ENCODE data around the gene DOCK1.
"Not testable (repeated sequence)": the region's sequence is repeated elsewhere in the genome, so short reads cannot be mapped to it uniquely, and the experiment has no call there.

DOCK1 gene

DNA sequence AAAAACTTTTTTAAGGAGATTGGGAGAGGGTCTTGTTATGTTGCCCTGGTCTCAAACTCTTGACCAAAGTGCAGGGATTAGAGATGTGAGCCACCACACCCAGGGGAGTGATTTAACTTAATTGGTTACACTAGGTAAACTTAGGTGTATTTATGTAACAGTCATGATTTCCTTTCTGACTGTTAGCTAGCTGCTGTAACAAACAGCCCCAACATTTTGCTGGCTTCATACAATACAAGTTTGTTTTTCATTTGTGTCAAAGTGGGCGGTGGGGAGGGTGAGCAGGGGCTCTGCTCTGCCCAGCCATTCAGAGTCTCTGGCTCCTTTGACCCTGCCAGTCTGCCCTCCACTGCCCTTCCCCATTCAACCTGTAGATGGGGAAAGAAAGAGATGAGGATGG, 9.3 kb downstream of the DOCK1 start:
- H3K27ac ChIP-seq (ENCODE audit: low read length): no peak overlapping the region
- no peak overlapping the region for H3K4me3 ChIP-seq (ENCODE audit: low read length)
- no peaks in the 10 kb centered on the region for H3K9me3 ChIP-seq (ENCODE audit: insufficient read depth, low read depth, low read length)
- no peak overlapping the region for H3K9ac ChIP-seq (ENCODE audit: low read depth, low read length)
- no peaks in the 10 kb centered on the region for H3K36me3 ChIP-seq (ENCODE audit: insufficient read depth, low read depth, low read length)
- H3K4me1 ChIP-seq (ENCODE audit: insufficient read depth, low read length): peaks cover 6% of the 10 kb centered on the region
- H3K27me3 ChIP-seq (ENCODE audit: insufficient read depth, low read length): no peaks in the 10 kb centered on the region

DNA sequence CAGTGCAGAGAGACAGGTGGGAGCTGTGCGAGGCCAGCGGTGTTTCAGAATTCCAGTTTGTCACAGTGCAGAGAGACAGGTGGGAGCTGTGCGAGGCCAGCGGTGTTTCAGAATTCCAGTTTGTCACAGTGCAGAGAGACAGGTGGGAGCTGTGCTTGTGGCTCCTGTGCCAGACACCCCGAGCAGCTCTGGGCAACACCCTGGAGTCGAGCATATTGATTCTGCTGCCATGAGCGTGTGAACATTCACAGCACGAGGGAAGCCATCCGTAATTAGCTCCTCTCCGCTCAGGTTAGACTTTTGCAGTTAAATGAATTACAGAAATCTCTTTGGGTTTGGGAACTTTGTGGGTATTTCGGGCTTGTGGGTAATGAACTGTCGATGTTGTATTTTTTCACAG, 11.7 kb downstream of the DOCK1 start:
- not testable (repeated sequence) for H3K4me1 ChIP-seq (ENCODE audit: insufficient read depth, low read length); H3K9me3 ChIP-seq (ENCODE audit: insufficient read depth, low read depth, low read length); H3K4me3 ChIP-seq (ENCODE audit: low read length); H3K9ac ChIP-seq (ENCODE audit: low read depth, low read length); H3K27ac ChIP-seq (ENCODE audit: low read length); H3K27me3 ChIP-seq (ENCODE audit: insufficient read depth, low read length)
- peaks cover 11% of the 10 kb centered on the region; the same call in 1 of the 2 replicates for H3K36me3 ChIP-seq (ENCODE audit: insufficient read depth, low read depth, low read length)

DNA sequence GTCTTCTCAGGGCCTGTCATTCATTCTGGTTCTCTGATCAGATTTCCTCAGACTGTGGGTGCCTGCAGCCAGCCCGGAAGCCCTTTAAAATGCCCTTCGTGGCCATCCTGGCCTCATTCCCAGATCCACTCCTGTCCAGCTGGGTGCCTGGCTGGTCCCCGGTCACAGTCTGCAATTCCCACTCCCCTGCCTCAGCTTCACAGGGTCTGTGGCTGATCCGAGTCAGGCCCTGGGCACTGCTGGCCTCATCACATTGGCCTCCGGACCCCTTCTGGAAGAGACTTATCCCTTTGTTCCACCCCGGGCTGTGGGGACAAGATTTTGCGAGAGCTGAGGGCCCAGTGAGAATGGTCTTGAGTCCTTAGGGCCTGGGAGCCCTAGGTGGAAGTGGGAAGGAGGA, 12.1 kb downstream of the DOCK1 start:
- Histone ChIP-seq H3K27me3 (ENCODE audit: insufficient read depth, low read length) (no peaks in the 10 kb centered on the region), H3K9ac (ENCODE audit: low read depth, low read length) (no peak overlapping the region), H3K36me3 (ENCODE audit: insufficient read depth, low read depth, low read length) (peaks cover 11% of the 10 kb centered on the region; the same call in 1 of the 2 replicates), H3K9me3 (ENCODE audit: insufficient read depth, low read depth, low read length) (no peaks in the 10 kb centered on the region), H3K4me1 (ENCODE audit: insufficient read depth, low read length) (no peaks in the 10 kb centered on the region), H3K27ac (ENCODE audit: low read length) (no peak overlapping the region), H3K4me3 (ENCODE audit: low read length) (no peak overlapping the region)

DNA sequence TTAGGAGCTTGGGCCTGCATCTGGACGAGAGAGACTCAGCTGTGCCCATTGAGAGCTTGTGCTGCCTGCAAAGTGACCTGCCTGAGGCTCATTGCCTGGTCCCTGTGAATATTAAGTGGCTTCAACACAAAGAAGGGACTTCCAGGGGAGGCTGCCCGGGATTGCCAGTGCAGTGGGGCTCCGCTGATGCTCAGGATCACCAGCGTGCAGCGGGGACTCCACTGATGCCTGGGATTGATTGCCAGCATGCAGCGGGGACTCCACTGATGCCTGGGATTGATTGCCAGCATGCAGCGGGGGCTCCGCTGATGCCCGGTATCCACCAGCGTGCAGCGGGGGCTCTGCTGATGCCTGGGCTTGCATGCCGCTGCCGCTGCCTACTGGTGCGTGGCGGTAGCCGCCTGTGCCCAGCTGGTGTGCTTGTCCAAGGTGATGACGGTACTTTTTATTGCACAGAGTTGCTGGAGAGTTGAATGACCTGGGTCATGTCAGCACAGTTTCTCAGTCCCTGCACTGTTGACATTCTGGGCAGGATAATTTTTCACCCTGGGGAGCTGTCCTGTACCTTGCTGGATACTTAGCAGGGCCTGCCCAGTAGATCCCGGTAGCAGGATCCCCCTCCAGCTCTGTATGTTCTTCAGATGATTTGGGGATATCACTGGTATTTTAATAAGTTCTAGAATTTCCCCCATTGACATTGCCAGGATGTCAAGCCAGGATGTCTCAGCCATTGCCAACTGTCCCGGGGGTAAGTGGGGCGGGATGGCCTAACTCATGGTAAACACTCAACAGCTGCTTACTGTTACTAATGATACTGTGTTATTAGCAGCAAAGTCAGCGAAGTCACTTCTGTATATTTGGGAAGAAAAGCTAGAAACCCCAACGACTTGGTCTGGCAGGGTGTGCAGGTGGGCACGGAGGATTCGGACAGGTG, 13.0 kb downstream of the DOCK1 start:
- Histone ChIP-seq H3K4me3 (ENCODE audit: low read length) (no peak overlapping the region), H3K4me1 (ENCODE audit: insufficient read depth, low read length) (no peaks in the 10 kb centered on the region), H3K27ac (ENCODE audit: low read length) (no peak overlapping the region), H3K27me3 (ENCODE audit: insufficient read depth, low read length) (no peaks in the 10 kb centered on the region), H3K9ac (ENCODE audit: low read depth, low read length) (no peak overlapping the region), H3K9me3 (ENCODE audit: insufficient read depth, low read depth, low read length) (no peaks in the 10 kb centered on the region), H3K36me3 (ENCODE audit: insufficient read depth, low read depth, low read length) (peaks cover 11% of the 10 kb centered on the region; the same call in 1 of the 2 replicates)

DNA sequence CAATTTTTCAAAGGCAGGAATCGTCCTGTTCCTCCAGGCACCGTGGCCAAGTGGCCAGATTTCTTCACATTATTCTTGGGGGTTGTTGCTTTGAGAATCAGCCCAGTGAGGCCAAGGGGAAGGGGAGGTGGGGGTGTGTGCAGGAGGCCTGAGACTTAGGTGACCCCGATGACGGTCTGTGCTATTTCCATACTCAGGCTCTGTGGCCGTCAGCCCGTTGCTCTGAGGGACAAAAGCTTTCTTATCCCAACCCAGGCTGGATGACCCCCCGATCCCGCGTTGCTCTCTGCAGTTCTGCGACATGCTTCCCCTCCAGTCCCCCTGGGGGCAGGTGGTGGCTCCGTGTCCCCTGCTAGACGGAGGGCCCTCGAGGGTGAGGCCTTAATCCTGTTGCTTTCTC, 14.2 kb downstream of the DOCK1 start:
- Histone ChIP-seq H3K9me3 (ENCODE audit: insufficient read depth, low read depth, low read length) (no peaks in the 10 kb centered on the region), H3K4me3 (ENCODE audit: low read length) (no peak overlapping the region), H3K9ac (ENCODE audit: low read depth, low read length) (no peak overlapping the region), H3K36me3 (ENCODE audit: insufficient read depth, low read depth, low read length) (peaks cover 11% of the 10 kb centered on the region; the same call in 1 of the 2 replicates), H3K4me1 (ENCODE audit: insufficient read depth, low read length) (no peaks in the 10 kb centered on the region), H3K27ac (ENCODE audit: low read length) (no peak overlapping the region), H3K27me3 (ENCODE audit: insufficient read depth, low read length) (no peaks in the 10 kb centered on the region)

DNA sequence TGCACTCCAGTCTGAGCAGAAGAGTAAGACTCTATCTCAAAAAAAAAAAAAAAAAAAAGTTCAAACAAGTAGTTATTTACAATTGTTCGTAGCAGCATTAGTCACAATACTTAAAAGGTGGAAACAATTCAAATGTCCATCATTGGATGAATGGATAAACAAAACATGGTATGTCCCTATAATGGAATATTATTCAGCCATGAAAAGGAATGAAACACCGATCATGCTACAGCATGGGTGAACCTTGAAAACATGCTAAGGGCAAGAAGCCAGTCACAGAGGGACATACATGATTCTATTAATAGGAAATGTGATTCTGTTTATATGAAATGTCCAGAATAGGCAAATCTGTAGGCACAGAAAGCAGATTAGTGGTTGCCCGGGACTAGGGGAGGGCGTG, 15.9 kb downstream of the DOCK1 start:
- Histone ChIP-seq H3K9ac (ENCODE audit: low read depth, low read length) (no peak overlapping the region), H3K27ac (ENCODE audit: low read length) (no peak overlapping the region), H3K27me3 (ENCODE audit: insufficient read depth, low read length) (no peaks in the 10 kb centered on the region), H3K4me3 (ENCODE audit: low read length) (no peak overlapping the region), H3K9me3 (ENCODE audit: insufficient read depth, low read depth, low read length) (no peaks in the 10 kb centered on the region), H3K4me1 (ENCODE audit: insufficient read depth, low read length) (no peaks in the 10 kb centered on the region), H3K36me3 (ENCODE audit: insufficient read depth, low read depth, low read length) (peaks cover 12% of the 10 kb centered on the region; the same call in 1 of the 2 replicates)

DNA sequence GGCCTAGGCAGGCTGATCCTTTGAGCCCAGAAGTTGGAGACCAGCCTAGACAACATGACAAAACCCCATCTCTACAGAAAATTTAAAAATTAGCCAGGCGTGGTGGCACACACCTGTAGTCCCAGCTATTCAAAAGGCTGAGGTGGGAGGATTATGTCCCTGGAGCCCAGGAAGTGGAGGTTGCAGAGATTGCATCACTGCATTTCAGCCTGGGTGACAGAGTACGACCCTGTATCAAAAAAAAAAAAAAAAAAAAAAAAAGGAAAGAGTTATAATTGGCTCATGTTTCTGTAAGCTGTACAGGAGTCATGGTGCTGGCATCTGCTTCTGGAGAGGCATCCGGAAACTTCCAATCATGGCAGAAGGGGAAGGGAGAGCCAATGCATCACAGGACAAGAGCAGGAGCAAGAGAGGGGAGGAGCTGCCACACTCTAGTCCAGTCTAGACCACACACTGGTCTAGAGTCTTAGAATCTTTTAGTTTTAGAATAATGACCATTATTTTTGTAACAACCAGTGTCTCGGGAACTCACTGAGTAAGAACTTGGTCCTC, 16.8 kb downstream of the DOCK1 start:
- Histone ChIP-seq H3K27me3 (ENCODE audit: insufficient read depth, low read length) (no peaks in the 10 kb centered on the region), H3K9me3 (ENCODE audit: insufficient read depth, low read depth, low read length) (no peaks in the 10 kb centered on the region), H3K4me3 (ENCODE audit: low read length) (no peak overlapping the region), H3K36me3 (ENCODE audit: insufficient read depth, low read depth, low read length) (peaks cover 17% of the 10 kb centered on the region; the same call in 1 of the 2 replicates), H3K4me1 (ENCODE audit: insufficient read depth, low read length) (no peaks in the 10 kb centered on the region), H3K27ac (ENCODE audit: low read length) (no peak overlapping the region), H3K9ac (ENCODE audit: low read depth, low read length) (no peak overlapping the region)

DNA sequence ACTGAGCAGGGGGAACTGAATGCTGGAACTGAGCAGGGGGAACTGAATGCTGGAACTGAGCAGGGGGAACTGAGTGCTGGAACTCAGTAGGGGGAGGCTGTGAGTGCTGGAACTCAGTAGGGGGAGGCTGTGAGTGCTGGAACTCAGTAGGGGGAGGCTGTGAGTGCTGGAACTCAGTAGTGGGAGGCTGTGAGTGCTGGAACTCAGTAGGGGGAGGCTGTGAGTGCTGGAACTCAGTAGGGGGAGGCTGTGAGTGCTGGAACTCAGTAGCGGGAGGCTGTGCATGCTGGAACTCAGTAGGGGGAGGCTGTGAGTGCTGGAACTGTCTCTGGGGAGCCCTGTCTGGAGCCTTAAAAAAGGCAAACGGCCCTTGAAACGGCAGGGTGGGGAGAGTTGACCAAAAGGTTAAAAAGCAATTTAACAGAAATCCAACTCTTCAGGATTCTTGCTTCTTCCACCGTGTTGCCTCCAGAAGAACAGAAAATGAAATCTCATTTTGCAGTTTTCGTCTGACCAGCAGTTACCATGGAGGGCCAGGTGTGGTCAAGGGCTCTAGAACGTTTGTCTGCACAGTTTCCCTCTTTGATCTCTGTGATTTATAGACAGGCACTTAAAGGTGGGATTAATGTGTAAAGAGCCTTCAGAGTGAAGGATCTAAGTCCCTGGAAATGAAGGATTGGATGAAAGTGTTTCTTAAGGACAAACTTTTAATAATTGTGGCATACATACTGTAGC, 19.1 kb downstream of the DOCK1 start:
- Histone ChIP-seq H3K9me3 (ENCODE audit: insufficient read depth, low read depth, low read length) (no peaks in the 10 kb centered on the region), H3K4me3 (ENCODE audit: low read length) (no peak overlapping the region), H3K4me1 (ENCODE audit: insufficient read depth, low read length) (no peaks in the 10 kb centered on the region), H3K36me3 (ENCODE audit: insufficient read depth, low read depth, low read length) (peaks cover 34% of the 10 kb centered on the region; the same call in 1 of the 2 replicates), H3K27ac (ENCODE audit: low read length) (no peak overlapping the region), H3K27me3 (ENCODE audit: insufficient read depth, low read length) (no peaks in the 10 kb centered on the region), H3K9ac (ENCODE audit: low read depth, low read length) (no peak overlapping the region)

DNA sequence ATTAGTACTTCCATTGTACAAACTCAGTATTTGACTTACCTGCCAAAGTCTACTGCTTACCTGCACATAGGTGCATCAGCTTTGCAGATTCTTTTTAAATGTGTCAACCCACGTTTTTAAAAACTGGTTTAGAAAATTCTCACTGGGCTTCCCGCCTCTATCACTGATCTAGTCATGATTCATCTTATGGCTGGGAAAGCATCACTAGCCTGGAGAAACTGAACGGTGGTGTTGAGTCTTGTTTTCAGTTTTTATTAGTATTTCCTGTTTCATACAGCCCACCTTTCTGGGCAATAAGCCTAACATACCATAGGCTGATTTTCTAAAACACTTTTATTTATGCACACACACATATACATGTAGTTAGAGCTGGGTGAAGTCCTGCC, 19.7 kb downstream of the DOCK1 start:
- H3K4me1 ChIP-seq (ENCODE audit: insufficient read depth, low read length): no peaks in the 10 kb centered on the region
- H3K9ac ChIP-seq (ENCODE audit: low read depth, low read length): no peak overlapping the region
- H3K27ac ChIP-seq (ENCODE audit: low read length): no peak overlapping the region
- peaks cover 31% of the 10 kb centered on the region; the same call in 1 of the 2 replicates for H3K36me3 ChIP-seq (ENCODE audit: insufficient read depth, low read depth, low read length)
- H3K27me3 ChIP-seq (ENCODE audit: insufficient read depth, low read length): no peaks in the 10 kb centered on the region
- no peaks in the 10 kb centered on the region for H3K9me3 ChIP-seq (ENCODE audit: insufficient read depth, low read depth, low read length)
- no peak overlapping the region for H3K4me3 ChIP-seq (ENCODE audit: low read length)

DNA sequence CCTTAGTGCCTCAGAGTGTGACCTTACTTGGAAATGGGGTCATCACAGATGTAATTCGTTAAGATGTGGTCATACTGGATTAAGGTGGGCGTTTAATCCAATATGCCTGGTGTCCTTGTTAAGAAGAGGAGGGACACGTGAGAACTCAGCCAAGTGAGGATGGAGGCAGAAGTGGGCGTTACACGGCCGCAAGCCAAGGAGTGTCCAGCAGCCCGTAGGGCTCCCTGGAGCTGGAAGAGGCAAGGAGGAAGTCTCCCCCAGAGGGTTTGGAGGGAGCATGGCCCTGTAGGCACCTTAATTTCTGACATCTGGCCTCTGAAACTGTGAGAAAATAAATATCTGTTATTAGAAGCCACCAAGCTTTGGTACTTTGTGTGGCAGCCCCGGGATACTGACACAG, 21.3 kb downstream of the DOCK1 start:
- Histone ChIP-seq H3K27ac (ENCODE audit: low read length) (no peak overlapping the region), H3K4me1 (ENCODE audit: insufficient read depth, low read length) (no peaks in the 10 kb centered on the region), H3K9me3 (ENCODE audit: insufficient read depth, low read depth, low read length) (no peaks in the 10 kb centered on the region), H3K4me3 (ENCODE audit: low read length) (no peak overlapping the region), H3K36me3 (ENCODE audit: insufficient read depth, low read depth, low read length) (peaks cover 26% of the 10 kb centered on the region; the same call in 1 of the 2 replicates), H3K9ac (ENCODE audit: low read depth, low read length) (no peak overlapping the region), H3K27me3 (ENCODE audit: insufficient read depth, low read length) (no peaks in the 10 kb centered on the region)

DNA sequence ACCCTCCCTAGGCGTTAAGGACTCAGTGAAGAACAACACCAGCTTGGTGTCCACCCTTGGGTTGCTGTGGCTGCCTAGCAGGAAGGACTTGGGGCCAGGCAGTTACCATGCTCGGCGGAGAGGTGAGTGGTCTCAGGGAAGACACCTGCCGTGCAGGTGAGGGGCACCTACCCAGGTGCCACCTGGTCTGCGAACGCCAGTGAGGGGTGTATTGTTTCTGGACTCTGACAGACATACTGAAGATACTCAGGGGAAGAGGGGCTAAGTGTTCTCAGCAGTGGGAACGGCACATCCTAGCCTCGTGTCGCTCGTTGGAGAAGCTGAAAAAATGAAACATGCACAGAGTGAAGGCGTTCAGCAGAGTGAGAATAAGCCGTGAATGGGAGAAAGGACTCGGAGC, 22.6 kb downstream of the DOCK1 start:
- Histone ChIP-seq H3K27me3 (ENCODE audit: insufficient read depth, low read length) (no peaks in the 10 kb centered on the region), H3K9ac (ENCODE audit: low read depth, low read length) (no peak overlapping the region), H3K4me3 (ENCODE audit: low read length) (no peak overlapping the region), H3K36me3 (ENCODE audit: insufficient read depth, low read depth, low read length) (peaks cover 26% of the 10 kb centered on the region; the same call in 1 of the 2 replicates), H3K4me1 (ENCODE audit: insufficient read depth, low read length) (no peaks in the 10 kb centered on the region), H3K27ac (ENCODE audit: low read length) (no peak overlapping the region), H3K9me3 (ENCODE audit: insufficient read depth, low read depth, low read length) (no peaks in the 10 kb centered on the region)

All from iPS-20b (cell line).